Kidney (tissue), 14 donors: ENCODE data around the gene OR4A16. TPM values are rescaled to one million over a fixed set of nuclear protein-coding genes. Genes with fewer than 3 reads are reported as not detected.

Source experiments
- DNase-seq, 5 donors: peaks; one replicate each; pipeline ENCODE4 v3.0.0-alpha.2; 2013 to 2020
- FAIRE-seq: peaks from 2 replicates; lab custom pipeline; 2012; peaks lifted over from hg19 to GRCh38; lab: Jason Lieb, UNC
- H3K27ac ChIP-seq, 2 donors: one replicate each; pipeline ENCODE4 v1.7.0; 2013; ENCODE audit warnings: low read depth in 2 of 2, low read length in 2 of 2, inconsistent platforms in 1 of 2
- H3K27me3 ChIP-seq: one replicate; pipeline ENCODE4 v1.7.1; 2013; ENCODE audit warnings: low read length, inconsistent platforms; ENCODE audit not compliant: control insufficient read depth, insufficient read depth
- H3K36me3 ChIP-seq, 3 donors: one replicate each; pipeline versions ENCODE4 v1.7.0 to v1.7.1; 2013; ENCODE audit warnings: low read length in 3 of 3, control low read depth in 1 of 3, inconsistent platforms in 1 of 3; ENCODE audit not compliant: insufficient read depth in 3 of 3, control insufficient read depth in 2 of 3
- H3K4me1 ChIP-seq, 3 donors: one replicate each; pipeline versions ENCODE4 v1.7.0 to v1.7.1; 2013; ENCODE audit warnings: low read length in 3 of 3, inconsistent platforms in 1 of 3, low read depth in 1 of 3; ENCODE audit not compliant: control insufficient read depth in 2 of 3, insufficient read depth in 2 of 3
- H3K4me3 ChIP-seq, 3 donors: one replicate each; pipeline versions ENCODE4 v1.7.0 to v1.8.1; 2013; ENCODE audit warnings: low read length in 3 of 3, control low read depth in 1 of 3, inconsistent platforms in 1 of 3
- H3K9ac ChIP-seq, 3 donors: one replicate each; pipeline versions ENCODE4 v1.7.0 to v1.7.1; 2013; ENCODE audit warnings: low read length in 3 of 3, control low read depth in 1 of 3, inconsistent platforms in 1 of 3
- H3K9me3 ChIP-seq, 3 donors: one replicate each; pipeline versions ENCODE4 v1.7.0 to v1.7.1; 2013; ENCODE audit warnings: low read length in 3 of 3, control low read depth in 1 of 3, inconsistent platforms in 1 of 3; ENCODE audit not compliant: control insufficient read depth in 2 of 3, insufficient read depth in 1 of 3
- CTCF ChIP-seq: IDR thresholded peaks from 3 replicates; pipeline ENCODE4 v1.5.1; 2012; ENCODE audit warnings: mild to moderate bottlenecking, moderate library complexity, borderline replicate concordance; ENCODE audit not compliant: insufficient read depth; ENCODE audit errors: extremely low read depth
- intact Hi-C: fragments of 100-400 bp; cut with DNase I; formaldehyde crosslinking; loops from one replicate; pipeline ENCODE4 v1.11.1; 2022
- polyA plus RNA-seq: library from polyadenylated mRNA; stranded (reverse); fragments of 350-450 nt; fragmentation: Illumina TruSeq; extraction: RNeasy Lipid Tissue Mini Kit (QIAGEN cat#74804); gene quantifications from one replicate; pipeline ENCODE4 v1.2.3, GENCODE V29; 2014; ENCODE audit warnings: low read depth, low replicate concordance; ENCODE audit not compliant: insufficient read depth
- total RNA-seq: library from RNA; stranded (reverse); fragmentation: NEBNext Ultra II Directional; extraction: Animal tissue kit (Norgen Biotek cat#: 25700); gene quantifications from one replicate; pipeline ENCODE4 v1.2.1, GENCODE V29; 2021
- donor health status: control.
- donor health status: control.
- donor health status: control.
- donor health status: control.
- donor health status: control.
- donor health status: DM: yes; HTN: yes; CAD: no.
- donor health status: Normal renal cell carcinoma (clear cell type).

OR4A16 gene
- total and polyA plus RNA-seq, 2 donors from 2014 or later = not detected

GRCh38 chr11:55349032-55349431, 6.0 kb downstream of the OR4A16 start:
- H3K9me3 ChIP-seq = no peaks in the 10 kb centered on the region
- no peaks in the 10 kb centered on the region for H3K4me1 ChIP-seq
- FAIRE-seq (no peak), DNase-seq (no peak)
- intact Hi-C loops = no loop called here
- no peak for TF ChIP-seq CTCF
- H3K27me3 ChIP-seq = no peaks in the 10 kb centered on the region
- no peak overlapping the region for H3K9ac ChIP-seq
- H3K27ac ChIP-seq = no peak overlapping the region
- H3K4me3 ChIP-seq = no peak overlapping the region
- H3K36me3 ChIP-seq = no peaks in the 10 kb centered on the region

DNA sequence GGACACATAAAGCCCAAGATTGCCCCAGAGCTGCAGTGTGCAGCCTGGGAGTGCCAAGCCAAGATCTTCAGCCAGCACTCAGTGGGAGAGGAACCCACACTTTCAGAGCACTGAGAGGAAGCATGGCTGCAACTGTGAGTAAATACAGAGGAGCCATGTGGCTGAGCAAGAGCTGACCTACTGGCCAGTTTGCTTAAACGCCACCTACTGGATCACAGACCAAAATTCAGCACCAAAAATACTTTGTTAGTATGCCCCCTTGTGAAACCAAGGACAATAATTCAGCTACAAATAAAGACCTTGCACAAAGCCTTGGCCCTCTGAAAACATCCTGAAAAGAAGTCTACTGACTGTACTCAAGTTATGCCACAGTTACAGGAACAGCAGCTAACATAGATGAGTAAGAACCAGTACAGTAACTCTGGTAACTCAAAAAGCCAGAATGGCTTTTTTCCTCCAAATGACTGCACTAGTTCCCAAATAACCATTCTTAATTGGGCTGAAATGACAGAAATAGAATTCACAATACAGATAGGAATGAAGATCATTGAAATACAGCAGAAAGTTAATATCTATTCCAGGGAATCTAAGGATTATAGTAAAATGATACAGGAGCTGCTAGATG, 14.7 kb downstream of the OR4A16 start:
- no peaks in the 10 kb centered on the region for H3K27me3 ChIP-seq

GRCh38 chr11:55367674-55368073, 24.7 kb downstream of the OR4A16 start, which contains the start of gene OR4A15:
OR4A15 (plus strand) TSS chr11:55367974; CDS start chr11:55367974, 0 bp downstream.
- TF ChIP-seq CTCF = no peak
- H3K27me3 ChIP-seq = no peaks in the 10 kb centered on the region
- intact Hi-C loops = no loop called here
- no peak within 1 kb of the TSS for H3K27ac ChIP-seq
- H3K36me3 ChIP-seq = no peaks in the 10 kb centered on the region
- FAIRE-seq = no peak
- no peak within 1 kb of the TSS for H3K4me3 ChIP-seq
- DNase-seq = no peak
- H3K9me3 ChIP-seq = peaks cover 0 to 2% (median 2%) of the 10 kb centered on the region in 3 donors
- H3K4me1 ChIP-seq = no peaks in the 10 kb centered on the region
- H3K9ac ChIP-seq = no peak within 1 kb of the TSS

More for the DNA sequence above, 14.7 kb downstream of the OR4A16 start:
- intact Hi-C loops = no loop called here
- Histone ChIP-seq H3K27ac (no peak overlapping the region), H3K9me3 (peaks cover 0 to 3% (median 0%) of the 10 kb centered on the region in 3 donors), H3K9ac (no peak overlapping the region), H3K4me3 (no peak overlapping the region), H3K4me1 (no peaks in the 10 kb centered on the region), H3K36me3 (no peaks in the 10 kb centered on the region)
- DNase-seq (no peak), FAIRE-seq (no peak)
- no peak for TF ChIP-seq CTCF

Other genes with a start within 250 kb of the OR4A16 start
- not detected for gene TRIM48, start 81.0 kb upstream of the OR4A16 start, total RNA-seq
- not detected for gene TRIM48, start 81.0 kb upstream of the OR4A16 start, polyA plus RNA-seq
- not detected for gene OR4A15, start 24.8 kb downstream of the OR4A16 start, total RNA-seq
- not detected for gene OR4A15, start 24.8 kb downstream of the OR4A16 start, polyA plus RNA-seq
- gene OR4C15, start 211.3 kb downstream of the OR4A16 start, total RNA-seq = not detected
- gene OR4C15, start 211.3 kb downstream of the OR4A16 start, polyA plus RNA-seq = not detected
- gene OR4C16, start 228.9 kb downstream of the OR4A16 start, total RNA-seq = not detected
- gene OR4C16, start 228.9 kb downstream of the OR4A16 start, polyA plus RNA-seq = not detected